Mammary epithelial cell (primary cell): ENCODE data around the gene CA6.

Experiments used
- EZH2 ChIP-seq: IDR thresholded peaks from 2 replicates; pipeline ENCODE4 v1.6.1; 2012; ENCODE audit warnings: low read length, inconsistent platforms, borderline replicate concordance
- TF ChIP-seq, protein P1 (sequence below), 2 donors: IDR thresholded peaks in 1 of 2; conservative IDR thresholded peaks in 1 of 2; 2 replicates each; pipeline ENCODE4 v1.5.1; 2011 to 2012; ENCODE audit warnings: inconsistent platforms in 2 of 2, low read length in 2 of 2, mild to moderate bottlenecking in 2 of 2, control low read depth in 1 of 2, low read depth in 1 of 2; ENCODE audit not compliant: insufficient read depth in 1 of 2; ENCODE audit errors: extremely low read depth in 1 of 2

DNA sequence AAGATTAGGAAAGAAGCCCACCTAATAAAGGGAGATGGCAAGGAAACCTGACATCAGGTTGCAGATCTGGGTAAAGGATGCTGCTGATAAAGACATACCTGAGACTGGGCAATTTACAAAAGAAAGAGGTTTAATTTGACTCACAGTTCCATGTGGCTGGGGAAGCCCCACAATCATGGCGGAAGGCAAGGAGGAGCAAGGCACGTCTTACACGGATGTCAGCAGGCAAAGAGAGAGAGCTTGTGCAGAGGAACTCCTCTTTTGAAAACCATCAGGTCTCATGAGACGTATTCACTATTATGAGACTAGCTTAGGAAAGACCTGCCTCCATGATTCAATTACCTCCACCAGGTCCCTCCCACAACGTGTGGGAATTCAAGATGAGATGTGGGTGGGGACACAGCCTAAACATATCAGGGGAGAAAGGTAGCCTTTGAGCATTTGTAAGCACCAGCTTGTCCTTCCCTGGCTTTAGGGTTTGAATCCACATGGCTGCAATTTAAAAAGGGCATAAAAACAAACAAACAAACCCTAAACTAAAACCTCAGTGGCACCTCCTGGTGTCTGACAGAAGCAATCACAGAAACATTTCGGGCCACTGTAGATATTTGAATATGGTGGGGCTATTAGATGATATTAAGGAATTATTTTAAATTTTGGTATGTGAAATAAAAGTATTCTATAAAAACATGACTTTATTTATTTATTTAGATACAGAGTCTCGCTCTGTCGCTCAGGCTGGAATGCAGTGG is 47.4 kb downstream of the CA6 start:
- TF ChIP-seq, protein P1, sequence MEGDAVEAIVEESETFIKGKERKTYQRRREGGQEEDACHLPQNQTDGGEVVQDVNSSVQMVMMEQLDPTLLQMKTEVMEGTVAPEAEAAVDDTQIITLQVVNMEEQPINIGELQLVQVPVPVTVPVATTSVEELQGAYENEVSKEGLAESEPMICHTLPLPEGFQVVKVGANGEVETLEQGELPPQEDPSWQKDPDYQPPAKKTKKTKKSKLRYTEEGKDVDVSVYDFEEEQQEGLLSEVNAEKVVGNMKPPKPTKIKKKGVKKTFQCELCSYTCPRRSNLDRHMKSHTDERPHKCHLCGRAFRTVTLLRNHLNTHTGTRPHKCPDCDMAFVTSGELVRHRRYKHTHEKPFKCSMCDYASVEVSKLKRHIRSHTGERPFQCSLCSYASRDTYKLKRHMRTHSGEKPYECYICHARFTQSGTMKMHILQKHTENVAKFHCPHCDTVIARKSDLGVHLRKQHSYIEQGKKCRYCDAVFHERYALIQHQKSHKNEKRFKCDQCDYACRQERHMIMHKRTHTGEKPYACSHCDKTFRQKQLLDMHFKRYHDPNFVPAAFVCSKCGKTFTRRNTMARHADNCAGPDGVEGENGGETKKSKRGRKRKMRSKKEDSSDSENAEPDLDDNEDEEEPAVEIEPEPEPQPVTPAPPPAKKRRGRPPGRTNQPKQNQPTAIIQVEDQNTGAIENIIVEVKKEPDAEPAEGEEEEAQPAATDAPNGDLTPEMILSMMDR (conservative IDR thresholded peaks at IDR 0.05 in 1 of 2, IDR thresholded peaks at IDR 0.05 in 1 of 2; ENCODE audit: extremely low read depth in 1 of 2, insufficient read depth in 1 of 2, low read depth in 1 of 2, low read length in 2 of 2): peak in 1 of 2 donors; percentile 10
- no peak for TF ChIP-seq EZH2
